ENCODE measurements around the gene USP3. TPM values are rescaled to one million over a fixed set of nuclear protein-coding genes. Genes with fewer than 3 reads are reported as not detected.

USP3 gene
- total and polyA plus RNA-seq, 4 donors, result 8.5 to 25.4 (median 14.8) TPM

GRCh38 chr15:63466378-63467192 lies 37.8 kb upstream of the USP3 start:
- Histone ChIP-seq H3K27ac (ENCODE audit: low read depth in 1 of 2, low read length in 2 of 2) (peak overlapping the region; percentile 64 to 75), H3K9me3 (ENCODE audit: control insufficient read depth in 4 of 4, low read length in 3 of 4) (no peaks in the 10 kb centered on the region), H3K4me1 (ENCODE audit: control insufficient read depth in 4 of 4, insufficient read depth in 4 of 4, low read length in 3 of 4) (peaks cover 0 to 38% (median 23%) of the 10 kb centered on the region in 4 donors), H3K27me3 (ENCODE audit: control insufficient read depth in 4 of 4, insufficient read depth in 4 of 4, low read length in 3 of 4) (no peaks in the 10 kb centered on the region), H3K36me3 (ENCODE audit: control insufficient read depth in 4 of 4, insufficient read depth in 3 of 4, low read depth in 1 of 4, low read length in 3 of 4) (no peaks in the 10 kb centered on the region), H3K4me3 (ENCODE audit: low read depth in 1 of 3, low read length in 3 of 3) (no peak overlapping the region), H3K9ac (ENCODE audit: low read depth in 1 of 2, low read length in 2 of 2) (no peak overlapping the region)
- no peak for DNase-seq (ENCODE audit: low spot score)
- TF ChIP-seq RXRA (IDR thresholded peaks at IDR 0.05), result peak in 1 of 2 donors; percentile 79
- TF ChIP-seq HNF4A (conservative IDR thresholded peaks at IDR 0.05), result peak; percentile 20 to 73
- TF ChIP-seq REST (IDR thresholded peaks at IDR 0.05), result peak; percentile 22
- no peak for TF ChIP-seq EGR1 (IDR thresholded peaks at IDR 0.05; ENCODE audit: low read depth in 2 of 2)
- TF ChIP-seq RAD21 (IDR thresholded peaks at IDR 0.05), result peak; percentile 82 to 85
- no peak for TF ChIP-seq HNF4G (IDR thresholded peaks at IDR 0.05)
- TF ChIP-seq SP1 (IDR thresholded peaks at IDR 0.05), result peak; percentile 55
- peak; percentile 77 for TF ChIP-seq FOXA2 (IDR thresholded peaks at IDR 0.05)
- TF ChIP-seq GABPA (IDR thresholded peaks at IDR 0.05 in 1 of 2, conservative IDR thresholded peaks at IDR 0.05 in 1 of 2), result no peak
- TF ChIP-seq, protein P1, sequence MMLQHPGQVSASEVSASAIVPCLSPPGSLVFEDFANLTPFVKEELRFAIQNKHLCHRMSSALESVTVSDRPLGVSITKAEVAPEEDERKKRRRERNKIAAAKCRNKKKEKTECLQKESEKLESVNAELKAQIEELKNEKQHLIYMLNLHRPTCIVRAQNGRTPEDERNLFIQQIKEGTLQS (IDR thresholded peaks at IDR 0.05), result no peak
- TF ChIP-seq JUND (IDR thresholded peaks at IDR 0.05), result peak in 1 of 2 donors; percentile 22
- TF ChIP-seq TAF1 (conservative IDR thresholded peaks at IDR 0.05), result no peak
- no peak for TF ChIP-seq YY1 (IDR thresholded peaks at IDR 0.05)
- TF ChIP-seq, protein P2, sequence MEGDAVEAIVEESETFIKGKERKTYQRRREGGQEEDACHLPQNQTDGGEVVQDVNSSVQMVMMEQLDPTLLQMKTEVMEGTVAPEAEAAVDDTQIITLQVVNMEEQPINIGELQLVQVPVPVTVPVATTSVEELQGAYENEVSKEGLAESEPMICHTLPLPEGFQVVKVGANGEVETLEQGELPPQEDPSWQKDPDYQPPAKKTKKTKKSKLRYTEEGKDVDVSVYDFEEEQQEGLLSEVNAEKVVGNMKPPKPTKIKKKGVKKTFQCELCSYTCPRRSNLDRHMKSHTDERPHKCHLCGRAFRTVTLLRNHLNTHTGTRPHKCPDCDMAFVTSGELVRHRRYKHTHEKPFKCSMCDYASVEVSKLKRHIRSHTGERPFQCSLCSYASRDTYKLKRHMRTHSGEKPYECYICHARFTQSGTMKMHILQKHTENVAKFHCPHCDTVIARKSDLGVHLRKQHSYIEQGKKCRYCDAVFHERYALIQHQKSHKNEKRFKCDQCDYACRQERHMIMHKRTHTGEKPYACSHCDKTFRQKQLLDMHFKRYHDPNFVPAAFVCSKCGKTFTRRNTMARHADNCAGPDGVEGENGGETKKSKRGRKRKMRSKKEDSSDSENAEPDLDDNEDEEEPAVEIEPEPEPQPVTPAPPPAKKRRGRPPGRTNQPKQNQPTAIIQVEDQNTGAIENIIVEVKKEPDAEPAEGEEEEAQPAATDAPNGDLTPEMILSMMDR (IDR thresholded peaks at IDR 0.05; ENCODE audit: low read depth, low read length, missing input control), result peak; percentile 57
- no peak for TF ChIP-seq NR2F2 (IDR thresholded peaks at IDR 0.05)
- no peak for TF ChIP-seq MAX (IDR thresholded peaks at IDR 0.05)
- no peak for TF ChIP-seq ZBTB33 (IDR thresholded peaks at IDR 0.05)
- TF ChIP-seq FOXA1 (IDR thresholded peaks at IDR 0.05), result peak; percentile 76
- WGBS, result 17% methylated on average over 8 of the region's 8 CpGs

Measured in liver (tissue), 9 donors.